Caco-2 (cell line): ENCODE results near the gene NOL4. TPM values are rescaled to one million over a fixed set of nuclear protein-coding genes. Genes with fewer than 3 reads are reported as not detected.
"Not testable (repeated sequence)": the region's sequence is repeated elsewhere in the genome, so short reads cannot be mapped to it uniquely, and the experiment has no call there.

ENCODE experiments used
- BruUV-seq: library from RNA; stranded (reverse); fragments of 400-500 nt; replicated peaks from 2 replicates; lab custom pipeline; 2021; lab: Mats Ljungman, UMichigan
- CTCF ChIA-PET: fragments of 300-600 bp; sonication (Branson Sonifier 250); formaldehyde crosslinking; loops from one replicate; lab custom pipeline; 2022; ENCODE audit warnings: antibody characterized with exemption; lab: Charles Lee
- POLR2A ChIA-PET: fragments of 300-600 bp; sonication (Branson Sonifier 250); formaldehyde crosslinking; loops from one replicate; lab custom pipeline; 2022; ENCODE audit warnings: antibody characterized with exemption; lab: Charles Lee
- DNase-seq, 2 experiments: peaks; one replicate each; pipeline versions ENCODE4 v3.0.0 to v3.0.0-alpha.2; 2020 to 2022
- H3K27me3 ChIP-seq: replicated peaks from 2 replicates; pipeline ENCODE4 v1.6.0; 2011; ENCODE audit warnings: low read length; ENCODE audit not compliant: control insufficient read depth, insufficient read depth
- H3K36me3 ChIP-seq: 2 replicates; pipeline ENCODE4 v1.5.1; 2011; ENCODE audit warnings: low read length; ENCODE audit not compliant: control insufficient read depth, insufficient read depth
- H3K4me1 ChIP-seq: fragments of 250-450 bp; sonication (Bioruptor Pico); 2 replicates; pipeline ENCODE4 v1.5.1; 2020; ENCODE audit warnings: mild to moderate bottlenecking
- H3K4me3 ChIP-seq: 2 replicates; pipeline ENCODE4 v1.5.1; 2011; ENCODE audit warnings: low read depth, mild to moderate bottlenecking, control low read depth, low read length
- H3K9me3 ChIP-seq: fragments of 250-450 bp; sonication (Bioruptor Pico); 2 replicates; pipeline ENCODE4 v1.5.1; 2020; ENCODE audit warnings: mild to moderate bottlenecking, moderate library complexity
- H3K27ac Mint-ChIP-seq: one replicate; pipeline ENCODE4 v1.8.0; 2022; ENCODE audit warnings: mixed read lengths; ENCODE audit not compliant: unreplicated experiment
- H3K27me3 Mint-ChIP-seq: one replicate; pipeline ENCODE4 v1.8.0; 2022; ENCODE audit warnings: mixed read lengths; ENCODE audit not compliant: insufficient read depth, unreplicated experiment
- H3K36me3 Mint-ChIP-seq: one replicate; pipeline ENCODE4 v1.8.0; 2022; ENCODE audit warnings: mild to moderate bottlenecking, mixed read lengths; ENCODE audit not compliant: insufficient read depth, unreplicated experiment
- H3K4me1 Mint-ChIP-seq: one replicate; pipeline ENCODE4 v1.8.0; 2022; ENCODE audit warnings: low read depth, mixed read lengths; ENCODE audit not compliant: unreplicated experiment
- H3K4me3 Mint-ChIP-seq: one replicate; pipeline ENCODE4 v1.8.0; 2022; ENCODE audit warnings: mild to moderate bottlenecking, moderate library complexity, mixed read lengths; ENCODE audit not compliant: unreplicated experiment
- H3K9me3 Mint-ChIP-seq: one replicate; pipeline ENCODE4 v1.8.0; 2022; ENCODE audit warnings: mixed read lengths; ENCODE audit not compliant: unreplicated experiment
- CTCF ChIP-seq, 2 experiments: fragments of 200-600 bp in 1 of 2; IDR thresholded peaks; 1 replicate in 1 of 2; 2 replicates in 1 of 2; pipeline versions ENCODE4 v1.5.1 to v1.8.0; 2011 to 2022; ENCODE audit warnings: antibody characterized with exemption in 1 of 2, control low read depth in 1 of 2, inconsistent platforms in 1 of 2, low read depth in 1 of 2, low read length in 1 of 2, mild to moderate bottlenecking in 1 of 2, moderate library complexity in 1 of 2; ENCODE audit not compliant: insufficient read depth in 1 of 2, severe bottlenecking in 1 of 2, unreplicated experiment in 1 of 2
- intact Hi-C: fragments of 100-400 bp; cut with micrococcal nuclease; formaldehyde crosslinking; loops from one replicate; pipeline ENCODE4 v1.10.0; 2022; ENCODE audit not compliant: unreplicated experiment
- total RNA-seq: library from RNA; stranded (reverse); gene quantifications from 2 replicates; pipeline ENCODE4 v1.2.3, GENCODE V29; 2022

The NOL4 gene
- total RNA-seq, 1 experiment from 2014 or later, result not detected

- Histone ChIP-seq H3K4me3 (no peak overlapping the region), H3K9me3 (no peaks in the 10 kb centered on the region), H3K27me3 (no peaks in the 10 kb centered on the region), H3K4me1 (no peaks in the 10 kb centered on the region), H3K36me3 (no peaks in the 10 kb centered on the region)
- DNase-seq, result no peak
- Mint-ChIP-seq H3K27ac (no peak overlapping the region), H3K4me1 (no peaks in the 10 kb centered on the region), H3K4me3 (no peak overlapping the region), H3K36me3 (no peaks in the 10 kb centered on the region), H3K9me3 (no peaks in the 10 kb centered on the region), H3K27me3 (no peaks in the 10 kb centered on the region)
- BruUV-seq, result no TSS peak
- intact Hi-C loops, result no loop called here
- TF ChIP-seq CTCF (IDR thresholded peaks at IDR 0.05; ENCODE audit: insufficient read depth in 1 of 2, low read depth in 1 of 2, low read length in 1 of 2, severe bottlenecking in 1 of 2, unreplicated experiment in 1 of 2), result no peak
- ChIA-PET POLR2A (no interaction called here), CTCF (no interaction called here)
Observed at GRCh38 chr18:34242739-34243138, 18.0 kb upstream of the NOL4 start.

GRCh38 chr18:34233781-34234388 is 9.2 kb upstream of the NOL4 start:
- H3K4me1 Mint-ChIP-seq, H3K4me3 Mint-ChIP-seq, H3K4me3 ChIP-seq, DNase-seq, H3K27me3 ChIP-seq, H3K36me3 Mint-ChIP-seq, BruUV-seq, H3K9me3 Mint-ChIP-seq, intact Hi-C loops, H3K27ac Mint-ChIP-seq, CTCF ChIA-PET, H3K4me1 ChIP-seq, H3K9me3 ChIP-seq, POLR2A ChIA-PET, H3K27me3 Mint-ChIP-seq, H3K36me3 ChIP-seq: not testable (repeated sequence)

- no peak for TF ChIP-seq CTCF (IDR thresholded peaks at IDR 0.05; ENCODE audit: insufficient read depth in 1 of 2, low read depth in 1 of 2, low read length in 1 of 2, severe bottlenecking in 1 of 2, unreplicated experiment in 1 of 2)
- no peaks in the 10 kb centered on the region for H3K9me3 Mint-ChIP-seq
- BruUV-seq, result no TSS peak
- no peaks in the 10 kb centered on the region for H3K4me1 ChIP-seq
- ChIA-PET CTCF (interaction anchor here (0.8 to 1.0 kb wide), 2 partner anchors 10 to 102 kb away, joined by 3 to 5 read pairs; no protein-coding TSS in a partner anchor), POLR2A (no interaction called here)
- H3K36me3 Mint-ChIP-seq, result no peaks in the 10 kb centered on the region
- no peaks in the 10 kb centered on the region for H3K36me3 ChIP-seq
- no peak for DNase-seq
- intact Hi-C loops, result no loop called here
- peaks cover 5% of the 10 kb centered on the region for H3K27me3 Mint-ChIP-seq
- peaks cover 2% of the 10 kb centered on the region; the same call in 1 of the 2 replicates for H3K27me3 ChIP-seq
- no peak overlapping the region; the same call in 1 of the 2 replicates for H3K4me3 ChIP-seq
- no peak overlapping the region for H3K27ac Mint-ChIP-seq
- no peaks in the 10 kb centered on the region for H3K4me1 Mint-ChIP-seq
- no peaks in the 10 kb centered on the region for H3K9me3 ChIP-seq
- H3K4me3 Mint-ChIP-seq, result peak overlapping the region; percentile 59
Observed at GRCh38 chr18:34225218-34225553, 473 bp upstream of the NOL4 start.
